Measurements from ENCODE around the gene TTLL12. TPM values are rescaled to one million over a fixed set of nuclear protein-coding genes. Genes with fewer than 3 reads are reported as not detected.

TTLL12 gene
- total RNA-seq, 2 donors from 2014 or later, result 22.4 to 23.2 TPM

- H3K9me3 ChIP-seq, result no peaks in the 10 kb centered on the region
- peaks cover 4 to 19% of the 10 kb centered on the region in 2 donors for H3K4me1 ChIP-seq (ENCODE audit: control insufficient read depth in 1 of 2, low read depth in 2 of 2)
- H3K4me3 ChIP-seq, result peak overlapping the region; percentile 77
- peak overlapping the region; percentile 91 to 92 for H3K27ac ChIP-seq
- no peaks in the 10 kb centered on the region for H3K36me3 ChIP-seq
- ATAC-seq (ENCODE audit: insufficient number of reproducible peaks, low FRiP score, low read depth), result peak; percentile 82
- TF ChIP-seq CTCF (IDR thresholded peaks at IDR 0.05), result peak; percentile 70
- peak; percentile 63 for DNase-seq (ENCODE audit: low spot score)
- no peaks in the 10 kb centered on the region for H3K27me3 ChIP-seq (replicated peaks; ENCODE audit: insufficient read depth)
These were observed 501 bp upstream of the TTLL12 start for GRCh38 chr22:43187171-43188099.

- DNase-seq (ENCODE audit: low spot score) (no peak), ATAC-seq (ENCODE audit: insufficient number of reproducible peaks, low FRiP score, low read depth) (no peak)
- Histone ChIP-seq H3K27ac (no peak overlapping the region), H3K36me3 (no peaks in the 10 kb centered on the region), H3K9me3 (no peaks in the 10 kb centered on the region), H3K27me3 (replicated peaks; ENCODE audit: insufficient read depth) (no peaks in the 10 kb centered on the region), H3K4me3 (peak overlapping the region; percentile 88), H3K4me1 (ENCODE audit: control insufficient read depth in 1 of 2, low read depth in 2 of 2) (peaks cover 4 to 19% of the 10 kb centered on the region in 2 donors)
- TF ChIP-seq CTCF (IDR thresholded peaks at IDR 0.05), result no peak
These were observed 1.1 kb downstream of the TTLL12 start for GRCh38 chr22:43185860-43186261.

GRCh38 chr22:43183496-43184277 is 3.2 kb downstream of the TTLL12 start:
- DNase-seq (ENCODE audit: low spot score) (no peak), ATAC-seq (ENCODE audit: insufficient number of reproducible peaks, low FRiP score, low read depth) (no peak)

GRCh38 chr22:43182726-43183125 is 4.2 kb downstream of the TTLL12 start:
- peaks cover 10% of the 10 kb centered on the region for H3K36me3 ChIP-seq
- no peaks in the 10 kb centered on the region for H3K27me3 ChIP-seq (replicated peaks; ENCODE audit: insufficient read depth)
- no peak overlapping the region for H3K27ac ChIP-seq
- TF ChIP-seq CTCF (IDR thresholded peaks at IDR 0.05), result no peak
- DNase-seq (ENCODE audit: low spot score) (no peak), ATAC-seq (ENCODE audit: insufficient number of reproducible peaks, low FRiP score, low read depth) (no peak)
- H3K4me1 ChIP-seq (ENCODE audit: control insufficient read depth in 1 of 2, low read depth in 2 of 2), result peaks cover 4 to 14% of the 10 kb centered on the region in 2 donors
- H3K9me3 ChIP-seq, result no peaks in the 10 kb centered on the region
- H3K4me3 ChIP-seq, result no peak overlapping the region

More at GRCh38 chr22:43183496-43184277, 3.2 kb downstream of the TTLL12 start:
- H3K9me3 ChIP-seq, result no peaks in the 10 kb centered on the region
- TF ChIP-seq CTCF (IDR thresholded peaks at IDR 0.05), result no peak
- no peak overlapping the region for H3K27ac ChIP-seq
- H3K27me3 ChIP-seq (replicated peaks; ENCODE audit: insufficient read depth), result no peaks in the 10 kb centered on the region
- H3K4me1 ChIP-seq (ENCODE audit: control insufficient read depth in 1 of 2, low read depth in 2 of 2), result peaks cover 4 to 19% of the 10 kb centered on the region in 2 donors
- peaks cover 10% of the 10 kb centered on the region for H3K36me3 ChIP-seq
- no peak overlapping the region for H3K4me3 ChIP-seq

GRCh38 chr22:43182118-43182517 is 4.8 kb downstream of the TTLL12 start:
- DNase-seq (ENCODE audit: low spot score) (no peak), ATAC-seq (ENCODE audit: insufficient number of reproducible peaks, low FRiP score, low read depth) (no peak)

More at GRCh38 chr22:43182118-43182517, 4.8 kb downstream of the TTLL12 start:
- no peaks in the 10 kb centered on the region for H3K9me3 ChIP-seq
- H3K36me3 ChIP-seq, result peaks cover 10% of the 10 kb centered on the region
- peaks cover 4 to 13% of the 10 kb centered on the region in 2 donors for H3K4me1 ChIP-seq (ENCODE audit: control insufficient read depth in 1 of 2, low read depth in 2 of 2)
- no peak overlapping the region for H3K27ac ChIP-seq
- no peak overlapping the region for H3K4me3 ChIP-seq
- no peaks in the 10 kb centered on the region for H3K27me3 ChIP-seq (replicated peaks; ENCODE audit: insufficient read depth)
- TF ChIP-seq CTCF (IDR thresholded peaks at IDR 0.05), result no peak

Measured in thoracic aorta (tissue), 2 donors.